HG03460 (cell line): ENCODE measurements around the gene SPATA6.
"Not testable (repeated sequence)": the region's sequence is repeated elsewhere in the genome, so short reads cannot be mapped to it uniquely, and the experiment has no call there.

Experiments
- ATAC-seq: cut with Tn5 transposase; IDR thresholded peaks from one replicate; pipeline ENCODE4 v1.9.1; 2021; ENCODE audit not compliant: unreplicated experiment

The SPATA6 gene

DNA sequence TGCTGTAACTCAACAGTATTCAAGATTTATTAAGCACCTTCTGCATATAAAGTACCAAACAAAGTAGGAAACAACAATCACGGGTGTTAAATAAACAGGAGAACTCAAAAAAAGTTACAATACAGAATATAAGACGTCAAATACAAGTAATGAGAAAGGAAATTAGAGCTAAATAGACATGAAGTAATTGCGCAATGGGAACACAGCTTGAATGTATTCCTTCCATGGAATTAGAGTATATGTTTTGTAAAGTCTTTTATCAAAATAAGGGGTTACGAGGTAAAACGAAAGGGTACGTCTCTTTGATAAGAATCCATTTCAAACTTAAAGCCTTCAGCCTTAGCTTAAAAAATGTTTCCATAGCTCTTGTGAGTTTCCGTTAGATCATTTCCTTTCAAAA lies 109.1 kb downstream of the SPATA6 start:
- no peak for ATAC-seq

DNA sequence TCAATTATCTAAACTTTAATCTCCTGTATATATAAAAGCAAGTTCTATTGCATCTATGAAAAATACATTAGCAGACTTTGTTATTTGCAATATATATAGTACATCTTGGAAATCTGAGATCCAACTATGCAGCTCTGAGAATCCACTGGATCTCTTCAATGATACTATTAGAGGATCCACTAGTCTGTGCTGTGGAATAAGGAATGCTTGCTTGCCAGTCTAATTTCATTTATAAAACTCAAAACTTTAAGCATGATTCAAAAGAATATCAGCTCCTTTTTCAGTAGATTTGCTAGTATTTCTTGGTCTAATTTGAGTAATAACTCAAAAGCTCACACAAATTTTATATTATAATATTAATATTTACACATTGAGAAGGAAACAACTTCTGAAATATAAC lies 115.1 kb downstream of the SPATA6 start:
- no peak for ATAC-seq

DNA sequence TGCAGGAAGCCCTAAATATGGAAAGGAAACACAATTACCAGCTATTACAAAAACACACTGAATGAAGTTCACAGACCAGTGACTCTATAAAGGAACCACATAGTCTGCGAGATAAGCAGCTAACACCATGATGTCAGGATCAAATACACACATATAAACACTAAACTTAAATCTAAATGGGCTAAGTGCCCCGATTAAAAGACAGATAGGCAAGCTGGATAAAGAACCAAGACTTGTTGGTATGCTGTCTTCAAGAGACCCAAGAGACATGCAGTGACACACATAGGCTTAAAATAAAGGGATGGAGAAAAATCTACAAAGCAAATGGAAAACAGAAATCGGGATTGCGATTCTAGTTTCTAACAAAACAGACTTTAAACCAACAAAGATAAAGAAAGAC lies 127.6 kb downstream of the SPATA6 start:
- ATAC-seq = no peak

DNA sequence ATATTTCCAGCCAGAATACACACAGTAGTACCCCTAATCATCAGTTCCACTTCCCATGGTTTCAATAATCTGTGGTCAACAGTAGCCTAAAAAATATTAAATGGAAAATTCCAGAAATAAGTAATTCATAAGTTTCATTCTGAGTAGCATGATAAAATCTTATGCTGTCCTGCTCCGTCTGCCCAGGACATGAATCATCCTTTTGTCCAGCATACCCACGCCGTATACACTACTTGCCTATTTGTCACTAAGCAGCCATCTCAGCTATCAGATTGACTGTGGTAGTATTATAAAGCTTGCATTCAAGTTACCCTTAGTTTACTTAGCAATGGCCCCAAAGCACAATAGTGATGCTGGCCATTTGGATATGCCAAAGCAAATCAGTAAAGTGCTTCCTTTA lies 130.8 kb downstream of the SPATA6 start:
- ATAC-seq = no peak

DNA sequence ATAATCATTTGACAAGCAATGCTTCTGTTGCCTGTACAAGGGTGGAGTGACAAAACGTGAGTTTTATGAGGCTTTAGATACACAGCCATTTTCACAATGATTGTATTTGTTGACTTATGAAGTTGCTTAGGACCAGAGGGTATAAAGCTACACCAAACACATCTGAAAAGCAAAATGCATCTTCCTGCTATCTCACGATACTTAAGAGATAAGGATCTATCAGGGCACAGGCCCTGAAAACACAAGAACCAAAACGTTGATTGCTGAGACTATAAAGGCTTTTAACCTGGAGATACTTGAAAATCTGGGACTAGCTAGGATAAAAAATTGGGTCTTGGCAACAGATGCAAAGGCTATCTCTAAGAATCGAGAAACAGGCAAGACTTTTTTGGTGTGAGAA lies 133.7 kb downstream of the SPATA6 start:
- ATAC-seq = no peak

DNA sequence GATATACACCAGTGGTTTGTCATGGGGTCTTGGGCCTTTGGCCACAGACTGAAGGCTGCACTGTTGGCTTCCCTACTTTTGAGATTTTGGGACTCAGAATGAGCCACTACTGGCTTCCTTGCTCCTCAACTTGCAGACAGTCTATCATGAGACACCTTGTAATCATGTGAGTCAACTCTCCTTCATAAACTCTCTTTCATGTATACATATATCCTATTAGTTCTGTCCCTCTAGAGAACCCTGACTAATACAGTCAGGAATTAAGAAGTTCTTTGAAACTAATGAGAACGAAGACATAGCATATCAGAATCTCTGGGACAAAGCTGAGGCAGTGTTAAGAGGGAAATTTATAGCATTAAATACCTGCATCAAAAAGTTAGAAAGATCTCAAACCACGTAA lies 138.7 kb downstream of the SPATA6 start:
- no peak for ATAC-seq

DNA sequence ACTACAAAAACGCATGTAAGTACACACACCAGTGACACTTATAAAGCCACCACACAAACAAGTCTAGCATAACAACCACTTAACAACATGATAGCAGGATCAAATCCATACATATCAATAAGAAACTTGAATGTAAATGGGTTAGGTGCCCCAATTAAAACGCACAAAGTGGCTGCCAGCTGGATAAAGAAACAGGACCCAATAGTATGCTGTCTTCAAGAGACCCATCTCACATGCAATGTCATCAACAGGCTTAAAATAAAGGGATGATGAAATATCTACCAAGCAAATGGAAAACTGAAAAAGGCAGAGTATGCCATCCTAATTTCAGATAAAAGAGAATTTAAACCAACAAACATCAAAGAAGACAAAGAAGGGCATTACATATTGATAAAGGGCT lies 139.9 kb downstream of the SPATA6 start:
- ATAC-seq = no peak

DNA sequence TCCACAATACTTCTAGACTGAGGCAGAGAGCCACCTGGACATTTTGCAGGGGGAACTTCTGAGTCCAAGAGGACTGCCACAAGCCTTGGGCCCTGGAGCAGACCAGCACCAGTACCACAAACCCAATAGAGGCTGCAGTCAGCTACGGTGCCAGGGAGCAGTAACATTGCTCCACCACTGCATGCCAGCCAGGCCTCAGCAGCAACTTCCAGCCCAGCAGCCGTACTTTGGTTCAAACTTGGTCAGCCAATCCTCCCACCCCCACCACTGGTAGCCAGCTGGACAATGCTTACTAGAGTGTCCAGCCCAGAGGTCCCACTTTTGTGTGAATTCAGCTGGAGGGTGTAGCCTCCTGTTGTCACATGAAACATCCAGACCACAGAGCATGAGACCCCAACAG lies 142.1 kb downstream of the SPATA6 start:
- no peak for ATAC-seq

DNA sequence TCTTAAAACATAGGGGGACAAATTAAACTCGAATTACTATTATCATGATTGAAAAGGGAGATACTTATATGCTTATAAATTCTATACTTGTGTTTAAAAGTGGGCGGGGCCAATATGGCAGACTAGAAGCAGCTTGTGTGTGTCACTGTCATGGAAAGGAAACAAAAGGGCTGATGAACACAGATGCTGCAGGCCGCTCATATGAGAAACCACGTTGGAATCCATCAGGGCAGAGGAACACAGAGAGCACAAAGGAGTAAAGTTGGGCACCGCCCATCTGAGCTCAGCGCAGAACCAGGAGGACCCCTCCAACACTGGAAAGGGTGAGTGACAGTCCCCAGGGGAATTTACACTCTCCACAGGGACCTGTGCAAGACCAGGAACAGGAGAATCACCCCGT lies 142.5 kb downstream of the SPATA6 start:
- no peak for ATAC-seq

DNA sequence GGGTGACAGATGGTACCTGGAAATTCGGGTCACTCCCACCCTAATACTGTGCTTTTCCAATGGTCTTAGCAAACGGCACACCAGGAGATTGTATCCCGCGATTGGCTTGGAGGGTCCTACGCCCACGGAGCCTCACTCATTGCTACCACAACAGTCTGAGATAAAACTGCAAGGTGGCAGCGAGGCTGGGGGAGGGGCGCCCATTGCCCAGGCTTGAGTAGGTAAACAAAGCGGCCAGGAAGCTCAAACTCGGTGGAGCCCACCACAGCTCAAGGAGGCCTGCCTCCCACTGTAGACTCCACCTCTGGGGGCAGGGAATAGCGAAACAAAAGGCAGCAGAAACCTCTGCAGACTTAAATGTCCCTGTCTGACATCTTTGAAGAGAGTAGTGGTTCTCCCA lies 160.2 kb downstream of the SPATA6 start:
- ATAC-seq = not testable (repeated sequence)

DNA sequence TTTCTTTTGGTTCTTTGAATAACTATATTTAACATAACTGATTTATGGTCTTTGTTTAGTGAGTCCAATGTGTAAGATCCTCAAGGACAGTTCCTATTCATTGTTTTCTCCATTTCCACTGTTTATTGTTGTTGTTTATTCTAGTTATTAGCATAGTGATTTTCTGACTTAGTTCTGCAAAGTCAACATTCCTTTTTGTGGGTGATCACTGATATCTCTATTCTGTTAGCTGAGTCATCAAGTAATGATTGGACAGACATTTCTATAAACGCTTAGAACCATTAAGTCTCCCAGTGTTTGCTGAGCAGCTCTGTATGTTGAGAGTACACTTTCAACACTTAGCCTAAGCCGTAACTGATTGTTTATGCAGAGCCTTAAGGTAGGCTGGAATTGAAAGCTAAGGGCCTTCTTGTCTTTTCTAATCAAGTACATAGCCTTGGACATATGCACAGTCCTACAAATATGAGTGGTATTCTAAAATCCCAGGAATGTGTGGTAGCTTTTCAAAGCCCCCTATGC lies 162.4 kb downstream of the SPATA6 start:
- ATAC-seq = no peak

DNA sequence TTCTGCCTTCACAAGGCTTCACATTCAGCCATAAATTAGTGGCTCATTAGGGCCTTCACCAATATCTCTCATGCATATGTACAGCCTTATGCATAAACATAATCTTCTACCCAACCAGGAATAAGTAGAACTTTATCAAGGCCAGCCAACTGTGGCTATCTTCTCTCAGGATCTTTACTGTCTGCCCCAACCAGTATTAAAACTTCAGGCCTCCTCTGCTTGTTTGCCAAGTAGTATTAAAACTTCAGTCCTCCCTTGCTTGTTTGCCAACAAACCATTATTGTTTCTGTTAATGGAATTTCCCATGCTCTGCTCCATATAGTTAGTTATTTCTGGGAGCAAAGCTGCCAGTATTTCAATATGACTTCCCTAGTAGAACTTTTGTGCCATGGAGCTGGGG lies 169.4 kb downstream of the SPATA6 start:
- no peak for ATAC-seq

DNA sequence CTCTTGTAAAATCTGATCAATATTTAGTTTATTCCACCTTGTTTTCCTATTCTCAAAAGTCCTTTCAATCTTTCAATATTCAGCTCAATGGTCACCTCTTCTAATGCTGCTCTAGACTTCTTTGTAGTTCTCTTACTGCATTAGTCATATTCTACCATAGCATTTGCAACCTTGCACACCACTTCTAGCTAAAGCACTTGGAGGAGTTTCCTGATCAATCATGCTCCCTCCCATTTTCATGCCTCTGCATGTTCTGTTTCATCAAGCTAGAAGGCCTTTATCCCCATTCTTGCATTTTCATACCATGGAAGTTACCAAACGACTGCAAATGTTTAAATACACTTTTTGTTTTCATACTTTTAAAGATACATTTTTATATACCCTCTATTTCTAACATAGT lies 177.3 kb downstream of the SPATA6 start:
- no peak for ATAC-seq

DNA sequence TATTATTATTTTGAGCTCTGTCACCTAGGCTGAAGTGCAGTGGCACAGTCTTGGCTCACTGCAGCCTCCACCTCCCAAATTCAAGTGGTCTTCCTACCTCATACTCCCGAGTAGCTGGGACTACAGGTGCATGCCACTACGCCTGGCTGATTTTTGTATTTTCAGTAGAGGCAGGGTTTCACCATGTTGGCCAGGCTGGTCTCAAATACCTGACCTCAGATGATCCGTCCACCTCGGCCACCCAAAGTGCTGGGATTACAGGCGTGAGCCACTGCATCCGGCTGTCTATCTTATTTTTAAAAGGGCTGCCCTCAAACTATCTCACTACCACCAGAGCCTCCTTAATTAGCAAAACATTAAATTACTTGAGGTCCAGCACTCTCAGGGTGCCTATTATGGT lies 177.9 kb downstream of the SPATA6 start:
- not testable (repeated sequence) for ATAC-seq

DNA sequence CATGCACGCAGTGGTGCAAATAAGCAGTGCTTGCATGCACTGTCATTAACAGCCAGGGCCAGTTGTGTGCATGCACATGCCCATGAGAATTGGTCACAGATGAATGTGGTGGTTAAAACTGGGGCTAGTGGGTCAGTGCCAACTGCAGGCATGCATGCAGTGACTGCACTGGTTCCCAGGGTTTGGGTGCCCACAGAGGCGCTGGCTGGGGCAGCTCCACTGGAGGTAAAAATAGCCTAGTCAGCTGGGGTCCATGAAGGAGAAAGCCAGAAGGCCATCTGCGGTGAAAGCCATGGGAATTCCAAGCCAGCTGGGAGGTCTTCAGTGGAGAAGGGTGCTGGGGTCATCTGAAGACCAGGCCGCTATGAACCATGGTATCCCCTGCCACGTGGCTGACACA lies 179.3 kb downstream of the SPATA6 start:
- no peak for ATAC-seq

DNA sequence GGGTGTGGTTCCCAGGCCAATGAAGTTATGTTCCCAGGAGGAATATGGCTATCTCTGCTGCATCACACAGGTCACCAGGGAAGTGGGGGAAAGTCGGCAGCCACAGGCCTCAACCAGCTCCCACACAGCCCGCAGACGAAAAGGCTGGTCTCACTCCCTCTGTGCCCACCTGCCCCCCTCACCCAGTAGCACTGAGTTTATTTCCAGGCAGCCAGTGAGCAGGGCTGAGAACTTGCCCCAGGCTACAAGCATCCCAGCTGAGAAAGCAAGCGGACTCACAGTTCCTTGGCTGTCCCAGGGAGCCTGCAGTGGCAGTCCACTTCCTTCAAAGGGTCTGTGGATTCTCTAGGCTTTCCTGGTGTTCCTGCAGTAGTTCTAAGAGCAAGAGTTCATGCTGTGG lies 180.6 kb downstream of the SPATA6 start:
- no peak for ATAC-seq

DNA sequence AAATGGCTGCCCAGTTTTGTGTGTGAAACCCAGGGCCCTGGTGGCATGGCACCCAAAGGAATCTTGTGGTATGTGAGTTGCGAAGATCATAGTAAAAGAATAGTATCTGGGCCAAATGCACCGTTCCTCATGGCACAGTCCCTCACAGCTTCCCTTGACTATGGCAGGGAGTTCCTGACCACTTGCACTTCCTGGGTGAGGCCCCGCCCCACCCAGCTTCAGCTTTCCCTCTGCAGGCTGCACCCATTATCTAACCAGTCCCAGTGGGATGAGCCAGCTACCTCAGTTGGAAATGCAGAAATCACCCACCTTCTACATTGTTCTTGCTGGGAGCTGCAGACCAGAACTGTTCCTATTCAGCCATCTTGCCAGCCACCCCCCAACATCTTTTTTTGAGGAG lies 186.5 kb downstream of the SPATA6 start:
- ATAC-seq = no peak

DNA sequence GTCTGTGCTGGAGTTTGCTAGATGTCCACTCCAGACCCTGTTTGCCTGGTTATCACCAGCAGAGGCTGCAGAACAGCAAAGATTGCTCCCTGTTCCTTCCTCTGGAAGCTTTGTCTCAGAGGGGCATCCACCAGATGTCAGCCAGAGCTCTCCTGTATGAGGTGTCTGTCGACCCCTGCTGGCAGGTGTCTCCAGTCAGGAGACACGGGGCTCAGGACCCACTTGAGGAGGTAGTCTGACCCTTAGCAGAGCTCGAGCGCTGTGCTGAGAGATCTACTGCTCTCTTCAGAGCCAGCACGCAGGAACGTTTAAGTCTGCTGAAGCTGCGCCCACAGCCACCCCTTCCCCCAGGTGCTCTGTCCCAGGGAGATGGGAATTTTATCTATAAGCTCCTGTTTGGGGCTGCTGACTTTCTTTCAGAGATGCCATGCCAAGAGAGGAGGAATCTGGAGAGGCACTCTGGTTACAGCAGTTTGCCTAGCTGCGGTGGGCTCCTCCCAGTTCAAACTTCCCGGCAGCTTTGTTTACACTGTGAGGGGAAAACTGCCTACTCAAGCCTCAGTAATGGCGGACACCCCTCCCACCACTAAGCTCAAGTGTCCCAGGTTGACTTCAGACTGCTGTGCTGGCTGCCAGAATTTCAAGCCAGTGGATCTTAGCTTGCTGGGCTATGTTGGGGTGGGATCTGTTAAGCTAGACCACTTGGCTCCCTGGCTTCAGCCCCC lies 187.1 kb downstream of the SPATA6 start:
- not testable (repeated sequence) for ATAC-seq

DNA sequence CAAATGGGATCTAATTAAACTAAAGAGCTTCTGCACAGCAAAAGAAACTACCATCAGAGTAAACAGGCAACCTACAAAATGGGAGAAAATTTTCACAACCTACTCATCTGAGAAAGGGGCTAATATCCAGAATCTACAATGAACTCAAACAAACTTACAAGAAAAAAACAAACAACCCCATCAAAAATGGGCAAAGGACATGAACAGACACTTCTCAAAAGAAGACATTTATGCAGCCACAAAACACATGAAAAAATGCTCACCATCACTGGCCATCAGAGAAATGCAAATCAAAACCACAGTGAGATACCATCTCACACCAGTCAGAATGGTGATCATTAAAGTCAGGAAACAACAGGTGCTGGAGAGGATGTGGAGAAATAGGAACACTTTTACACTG lies 189.7 kb downstream of the SPATA6 start:
- ATAC-seq = not testable (repeated sequence)

DNA sequence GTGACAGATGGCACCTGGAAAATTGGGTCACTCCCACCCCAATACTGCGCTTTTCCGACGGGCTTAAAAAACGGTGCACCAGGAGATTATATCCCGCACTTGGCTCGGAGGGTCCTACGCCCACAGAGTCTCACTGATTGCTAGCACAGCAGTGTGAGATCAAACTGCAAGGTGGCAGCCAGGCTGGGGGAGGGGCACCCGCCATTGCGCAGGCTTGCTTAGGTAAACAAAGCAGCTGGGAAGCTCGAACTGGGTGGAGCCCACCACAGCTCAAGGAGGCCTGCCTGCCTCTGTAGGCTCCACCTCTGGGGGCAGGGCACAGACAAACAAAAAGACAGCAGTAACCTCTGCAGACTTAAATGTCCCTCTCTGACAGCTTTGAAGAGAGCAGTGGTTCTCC lies 194.6 kb downstream of the SPATA6 start:
- not testable (repeated sequence) for ATAC-seq

DNA sequence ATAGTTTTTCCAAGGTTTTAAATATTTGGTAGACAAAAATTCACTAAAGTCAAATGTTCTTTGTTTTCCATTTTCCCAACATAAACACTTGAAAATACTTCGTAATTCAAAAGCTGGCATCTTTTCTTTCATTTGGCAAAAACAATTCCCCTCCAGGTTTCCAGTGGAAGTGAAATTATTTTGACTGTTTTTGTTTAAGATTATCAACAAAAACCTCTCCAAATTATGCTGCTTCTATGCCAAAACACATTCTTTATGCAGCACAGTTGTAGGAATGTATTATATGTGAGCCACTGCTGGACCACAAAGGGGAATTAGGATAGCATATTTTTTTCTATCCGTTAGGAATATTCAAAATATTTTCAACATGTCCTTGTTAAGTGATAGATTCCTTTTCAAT lies 205.4 kb downstream of the SPATA6 start:
- ATAC-seq = no peak

DNA sequence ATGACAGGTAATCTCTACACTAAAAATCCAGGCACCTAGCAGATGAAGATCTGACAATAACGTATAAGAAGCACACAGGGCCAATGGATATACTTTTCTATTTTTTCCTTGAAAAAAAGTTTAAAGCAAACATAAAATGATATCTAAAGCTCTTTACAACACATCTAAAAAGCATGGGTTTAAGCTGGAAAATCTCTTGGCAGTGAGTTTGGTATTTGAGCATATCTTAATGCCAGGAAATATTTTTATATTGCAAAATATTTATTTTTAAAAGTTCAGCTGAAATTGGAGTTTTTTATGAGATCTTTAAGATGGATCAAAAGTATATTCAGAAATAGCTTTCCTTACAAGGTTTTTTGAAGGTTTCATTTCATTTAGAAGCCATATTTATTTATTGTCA lies 209.0 kb downstream of the SPATA6 start:
- ATAC-seq = no peak

DNA sequence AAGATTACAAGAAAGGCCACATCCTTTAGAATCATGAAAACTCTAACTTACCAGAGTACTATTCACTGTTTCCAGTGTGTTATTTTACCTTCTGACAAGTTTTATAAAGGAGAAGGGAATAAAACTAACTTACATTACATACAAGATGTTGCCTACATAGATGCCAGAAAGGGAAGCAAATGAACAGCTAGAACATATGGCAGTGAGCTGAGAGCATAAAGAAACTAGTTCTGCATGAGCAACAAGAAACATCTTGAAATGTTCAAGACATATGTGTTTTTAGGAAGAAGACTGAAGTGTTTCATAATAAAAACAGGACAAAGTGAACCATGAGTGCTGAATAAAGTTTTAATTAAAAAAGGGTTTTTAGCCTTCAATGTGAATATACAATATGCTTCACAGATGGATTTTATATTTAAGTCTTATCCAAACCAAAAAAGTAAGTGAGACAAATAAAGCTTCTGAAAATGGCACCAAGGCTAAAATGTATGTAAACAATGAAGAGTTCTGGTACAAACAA lies 210.1 kb downstream of the SPATA6 start:
- ATAC-seq = no peak
